Measurements from ENCODE around the gene SRSF7. TPM values are rescaled to one million over a fixed set of nuclear protein-coding genes. Genes with fewer than 3 reads are reported as not detected.
"Not testable (repeated sequence)": the region's sequence is repeated elsewhere in the genome, so short reads cannot be mapped to it uniquely, and the experiment has no call there.

Gene SRSF7
- total and polyA plus RNA-seq, 4 donors: 49.8 to 111 (median 65.2) TPM

- TF ChIP-seq YY1 (IDR thresholded peaks at IDR 0.05) (no peak), REST (IDR thresholded peaks at IDR 0.05) (no peak), RXRA (IDR thresholded peaks at IDR 0.05) (no peak), TAF1 (conservative IDR thresholded peaks at IDR 0.05) (no peak)
Observed at GRCh38 chr2:38763728-38764127, 12.6 kb upstream of the SRSF7 start (continued).

DNA sequence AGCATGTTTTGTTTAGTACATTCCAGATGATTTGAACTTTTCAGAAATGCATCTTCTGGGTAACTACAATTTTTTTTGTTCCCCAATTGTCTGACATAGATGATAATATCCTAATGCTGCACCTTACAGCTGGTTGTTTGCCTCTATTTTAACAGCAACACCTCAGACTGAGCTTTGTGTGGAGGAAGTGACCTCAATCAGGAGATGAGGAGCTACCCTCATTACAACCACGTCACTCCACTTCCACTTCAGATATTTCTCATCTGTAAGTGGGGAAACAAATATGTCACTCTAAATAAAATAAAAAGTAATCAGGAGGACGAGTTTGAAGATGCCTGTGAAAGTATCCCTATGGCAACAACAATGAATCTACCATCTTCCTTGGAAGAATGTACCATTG, 12.1 kb upstream of the SRSF7 start:
- H3K27ac ChIP-seq (ENCODE audit: low read depth in 1 of 2, low read length in 2 of 2): no peak overlapping the region
- H3K36me3 ChIP-seq (ENCODE audit: control insufficient read depth in 4 of 4, insufficient read depth in 3 of 4, low read depth in 1 of 4, low read length in 3 of 4): no peaks in the 10 kb centered on the region
- H3K4me3 ChIP-seq (ENCODE audit: low read depth in 1 of 3, low read length in 3 of 3): no peak overlapping the region
- DNase-seq (ENCODE audit: low spot score): no peak
- no peaks in the 10 kb centered on the region for H3K27me3 ChIP-seq (ENCODE audit: control insufficient read depth in 4 of 4, insufficient read depth in 4 of 4, low read length in 3 of 4)
- TF ChIP-seq, protein P1, sequence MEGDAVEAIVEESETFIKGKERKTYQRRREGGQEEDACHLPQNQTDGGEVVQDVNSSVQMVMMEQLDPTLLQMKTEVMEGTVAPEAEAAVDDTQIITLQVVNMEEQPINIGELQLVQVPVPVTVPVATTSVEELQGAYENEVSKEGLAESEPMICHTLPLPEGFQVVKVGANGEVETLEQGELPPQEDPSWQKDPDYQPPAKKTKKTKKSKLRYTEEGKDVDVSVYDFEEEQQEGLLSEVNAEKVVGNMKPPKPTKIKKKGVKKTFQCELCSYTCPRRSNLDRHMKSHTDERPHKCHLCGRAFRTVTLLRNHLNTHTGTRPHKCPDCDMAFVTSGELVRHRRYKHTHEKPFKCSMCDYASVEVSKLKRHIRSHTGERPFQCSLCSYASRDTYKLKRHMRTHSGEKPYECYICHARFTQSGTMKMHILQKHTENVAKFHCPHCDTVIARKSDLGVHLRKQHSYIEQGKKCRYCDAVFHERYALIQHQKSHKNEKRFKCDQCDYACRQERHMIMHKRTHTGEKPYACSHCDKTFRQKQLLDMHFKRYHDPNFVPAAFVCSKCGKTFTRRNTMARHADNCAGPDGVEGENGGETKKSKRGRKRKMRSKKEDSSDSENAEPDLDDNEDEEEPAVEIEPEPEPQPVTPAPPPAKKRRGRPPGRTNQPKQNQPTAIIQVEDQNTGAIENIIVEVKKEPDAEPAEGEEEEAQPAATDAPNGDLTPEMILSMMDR (IDR thresholded peaks at IDR 0.05; ENCODE audit: low read depth, low read length, missing input control): no peak
- TF ChIP-seq EGR1 (IDR thresholded peaks at IDR 0.05; ENCODE audit: low read depth in 2 of 2): no peak
- TF ChIP-seq REST (IDR thresholded peaks at IDR 0.05): no peak
- TF ChIP-seq FOXA2 (IDR thresholded peaks at IDR 0.05): no peak
- TF ChIP-seq TAF1 (conservative IDR thresholded peaks at IDR 0.05): no peak
- no peak for TF ChIP-seq GABPA (IDR thresholded peaks at IDR 0.05 in 1 of 2, conservative IDR thresholded peaks at IDR 0.05 in 1 of 2)
- TF ChIP-seq, protein P2, sequence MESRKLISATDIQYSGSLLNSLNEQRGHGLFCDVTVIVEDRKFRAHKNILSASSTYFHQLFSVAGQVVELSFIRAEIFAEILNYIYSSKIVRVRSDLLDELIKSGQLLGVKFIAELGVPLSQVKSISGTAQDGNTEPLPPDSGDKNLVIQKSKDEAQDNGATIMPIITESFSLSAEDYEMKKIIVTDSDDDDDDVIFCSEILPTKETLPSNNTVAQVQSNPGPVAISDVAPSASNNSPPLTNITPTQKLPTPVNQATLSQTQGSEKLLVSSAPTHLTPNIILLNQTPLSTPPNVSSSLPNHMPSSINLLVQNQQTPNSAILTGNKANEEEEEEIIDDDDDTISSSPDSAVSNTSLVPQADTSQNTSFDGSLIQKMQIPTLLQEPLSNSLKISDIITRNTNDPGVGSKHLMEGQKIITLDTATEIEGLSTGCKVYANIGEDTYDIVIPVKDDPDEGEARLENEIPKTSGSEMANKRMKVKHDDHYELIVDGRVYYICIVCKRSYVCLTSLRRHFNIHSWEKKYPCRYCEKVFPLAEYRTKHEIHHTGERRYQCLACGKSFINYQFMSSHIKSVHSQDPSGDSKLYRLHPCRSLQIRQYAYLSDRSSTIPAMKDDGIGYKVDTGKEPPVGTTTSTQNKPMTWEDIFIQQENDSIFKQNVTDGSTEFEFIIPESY (IDR thresholded peaks at IDR 0.05): no peak
- TF ChIP-seq RXRA (IDR thresholded peaks at IDR 0.05): no peak
- TF ChIP-seq NR2F2 (IDR thresholded peaks at IDR 0.05): no peak
- TF ChIP-seq ATF3 (IDR thresholded peaks at IDR 0.05): no peak
- no peak for TF ChIP-seq HNF4A (conservative IDR thresholded peaks at IDR 0.05)
- no peak for TF ChIP-seq RAD21 (IDR thresholded peaks at IDR 0.05)
- TF ChIP-seq SP1 (IDR thresholded peaks at IDR 0.05): no peak
- TF ChIP-seq JUND (IDR thresholded peaks at IDR 0.05): no peak
- no peaks in the 10 kb centered on the region for H3K9me3 ChIP-seq (ENCODE audit: control insufficient read depth in 4 of 4, low read length in 3 of 4)
- no peak overlapping the region for H3K9ac ChIP-seq (ENCODE audit: low read depth in 1 of 2, low read length in 2 of 2)
- WGBS: 79% methylated on average over 2 of the region's 2 CpGs
- peaks cover 2 to 9% (median 4%) of the 10 kb centered on the region in 4 donors for H3K4me1 ChIP-seq (ENCODE audit: control insufficient read depth in 4 of 4, insufficient read depth in 4 of 4, low read length in 3 of 4)

DNA sequence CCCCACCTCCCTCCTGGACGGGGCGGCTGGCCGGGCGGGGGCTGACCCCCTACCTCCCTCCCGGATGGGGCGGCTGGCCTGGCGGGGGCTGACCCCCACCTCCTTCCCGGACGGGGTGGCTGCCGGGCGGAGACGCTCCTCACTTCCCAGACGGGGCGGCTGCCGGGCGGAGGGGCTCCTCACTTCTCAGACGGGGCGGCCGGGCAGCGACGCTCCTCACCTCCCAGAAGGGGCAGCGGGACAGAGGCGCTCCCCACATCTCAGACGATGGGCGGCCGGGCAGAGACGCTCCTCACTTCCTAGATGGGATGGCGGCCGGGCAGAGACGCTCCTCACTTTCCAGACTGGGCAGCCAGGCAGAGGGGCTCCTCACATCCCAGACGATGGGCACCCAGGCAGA, 4.7 kb upstream of the SRSF7 start:
- not testable (repeated sequence) for DNase-seq (ENCODE audit: low spot score); H3K27ac ChIP-seq (ENCODE audit: low read depth in 1 of 2, low read length in 2 of 2); H3K4me3 ChIP-seq (ENCODE audit: low read depth in 1 of 3, low read length in 3 of 3); H3K9ac ChIP-seq (ENCODE audit: low read depth in 1 of 2, low read length in 2 of 2); H3K27me3 ChIP-seq (ENCODE audit: control insufficient read depth in 4 of 4, insufficient read depth in 4 of 4, low read length in 3 of 4); H3K9me3 ChIP-seq (ENCODE audit: control insufficient read depth in 4 of 4, low read length in 3 of 4); H3K36me3 ChIP-seq (ENCODE audit: control insufficient read depth in 4 of 4, insufficient read depth in 3 of 4, low read depth in 1 of 4, low read length in 3 of 4); H3K4me1 ChIP-seq (ENCODE audit: control insufficient read depth in 4 of 4, insufficient read depth in 4 of 4, low read length in 3 of 4)
- WGBS: 95% methylated on average over 31 of the region's 31 CpGs
